K562 (cell line): ENCODE results near the gene MMP7. TPM values are rescaled to one million over a fixed set of nuclear protein-coding genes. Genes with fewer than 3 reads are reported as not detected.

ENCODE experiments used
- ATAC-seq: fragments of 200-7000 bp; cut with Tn5 transposase; 3 replicates; pipeline ENCODE4 v1.9.1; 2020; ENCODE audit warnings: moderate library complexity
- BruUV-seq: library from RNA; stranded (reverse); fragments of 400-500 nt; replicated peaks from 2 replicates; lab custom pipeline; 2021; lab: Mats Ljungman, UMichigan
- CTCF ChIA-PET: fragments of 300-600 bp; formaldehyde crosslinking; extraction: SDS; loops from one replicate; lab custom pipeline; 2021; ENCODE audit warnings: low intra/inter-chr PET ratio; lab: Yijun Ruan, JAX
- POLR2A ChIA-PET: fragments of 300-600, 350-650 bp; sonication (Branson Sonifier 250); formaldehyde crosslinking; extraction: SDS; loops from one replicate; lab custom pipeline; 2021; ENCODE audit warnings: antibody characterized with exemption, inconsistent platforms; lab: Yijun Ruan, JAX
- DNase-seq, 4 experiments: peaks; one replicate each; pipeline versions ENCODE4 v3.0.0 to v3.0.0-alpha.2; 2011 to 2018; ENCODE audit warnings: low spot score in 3 of 4, mixed read lengths in 3 of 4; ENCODE audit errors: extremely low read depth in 1 of 4
- FAIRE-seq: peaks from 2 replicates; lab custom pipeline; 2011; peaks lifted over from hg19 to GRCh38; lab: Jason Lieb, UNC
- H2AFZ ChIP-seq: 2 replicates; pipeline ENCODE4 v1.6.0; 2011; ENCODE audit warnings: low read depth, low read length, control low read depth, inconsistent platforms
- H3K27ac ChIP-seq: fragments of 200-600 bp; 3 replicates; pipeline ENCODE4 v1.8.0; 2011; ENCODE audit warnings: low read depth, mild to moderate bottlenecking, control low read depth, inconsistent platforms, low read length, moderate library complexity, mixed read lengths; ENCODE audit errors: extremely low read depth
- H3K27me3 ChIP-seq, 2 experiments: fragments of 300-600 bp in 1 of 2; 2 replicates in 1 of 2; 3 replicates in 1 of 2; pipeline versions ENCODE4 v1.6.0 to v1.8.0; 2011; ENCODE audit warnings: inconsistent platforms in 2 of 2, low read length in 2 of 2, mild to moderate bottlenecking in 1 of 2, mixed read lengths in 1 of 2, moderate library complexity in 1 of 2; ENCODE audit not compliant: control insufficient read depth in 2 of 2, insufficient read depth in 2 of 2
- H3K36me3 ChIP-seq: fragments of 300-600 bp; 3 replicates; pipeline ENCODE4 v1.8.0; 2011; ENCODE audit warnings: mild to moderate bottlenecking, low read length, inconsistent platforms; ENCODE audit not compliant: control insufficient read depth, insufficient read depth
- H3K4me1 ChIP-seq, 2 experiments: fragments of 200-600 bp in 1 of 2; replicated peaks in 1 of 2; 2 replicates in 1 of 2; 3 replicates in 1 of 2; pipeline versions ENCODE4 v1.5.1 to v1.8.0; 2011; ENCODE audit warnings: inconsistent platforms in 2 of 2, low read length in 2 of 2, mild to moderate bottlenecking in 1 of 2, mixed read lengths in 1 of 2, moderate library complexity in 1 of 2; ENCODE audit not compliant: control insufficient read depth in 2 of 2, insufficient read depth in 2 of 2
- H3K4me2 ChIP-seq: 2 replicates; pipeline ENCODE4 v1.6.1; 2011; ENCODE audit warnings: low read length, control low read depth, inconsistent platforms, mixed read lengths; ENCODE audit not compliant: insufficient read depth
- H3K4me3 ChIP-seq: fragments of 200-600 bp; sonication (generic), shearing (Covaris generic); 2 replicates; pipeline ENCODE4 v1.5.1; 2016; ENCODE audit warnings: control low read depth, inconsistent platforms
- H3K79me2 ChIP-seq: fragments of 200-600 bp; 3 replicates; pipeline ENCODE4 v1.8.0; 2011; ENCODE audit warnings: low read length, inconsistent platforms; ENCODE audit not compliant: control insufficient read depth, insufficient read depth
- H3K9ac ChIP-seq, 2 experiments: 2 replicates each; pipeline versions ENCODE4 v1.6.0 to v1.6.1; 2011; ENCODE audit warnings: low read depth in 2 of 2, low read length in 2 of 2, control low read depth in 1 of 2, inconsistent platforms in 1 of 2, mild to moderate bottlenecking in 1 of 2, mixed read lengths in 1 of 2; ENCODE audit not compliant: insufficient read depth in 1 of 2
- H3K9me1 ChIP-seq: one replicate; pipeline ENCODE4 v1.6.0; 2011; ENCODE audit warnings: inconsistent platforms, mild to moderate bottlenecking, low read length, moderate library complexity; ENCODE audit not compliant: control insufficient read depth, insufficient read depth
- H3K9me3 ChIP-seq: replicated peaks from 2 replicates; pipeline ENCODE4 v1.5.1; 2011; ENCODE audit warnings: low read depth, low read length, inconsistent platforms; ENCODE audit not compliant: control insufficient read depth, insufficient read depth
- H4K20me1 ChIP-seq: replicated peaks from 2 replicates; pipeline ENCODE4 v1.6.1; 2011; ENCODE audit warnings: low read length, inconsistent platforms, mixed read lengths; ENCODE audit not compliant: control insufficient read depth, insufficient read depth
- BMI1 ChIP-seq: fragments of 150-350 bp; IDR thresholded peaks from 2 replicates; pipeline ENCODE4 v1.6.1; 2014; ENCODE audit warnings: low read length
- CC2D1A ChIP-seq: fragments of 450-650 bp; IDR thresholded peaks from 2 replicates; pipeline ENCODE4 v1.6.1; 2017; ENCODE audit warnings: mild to moderate bottlenecking
- GABPA ChIP-seq: fragments of 200-800 bp; sonication (Bioruptor generic); conservative IDR thresholded peaks from 2 replicates; pipeline ENCODE4 v1.6.1; 2016; ENCODE audit warnings: low read depth, missing genetic modification characterization, missing compliant biosample characterization
- GTF2A2 ChIP-seq: IDR thresholded peaks from 2 replicates; pipeline ENCODE4 v1.6.1; 2016; ENCODE audit warnings: mild to moderate bottlenecking, missing genetic modification characterization, missing compliant biosample characterization
- MCM7 ChIP-seq, 2 experiments: fragments of 450-650 bp; IDR thresholded peaks; 2 replicates each; pipeline ENCODE4 v1.6.1; 2016 to 2018
- MTA2 ChIP-seq: fragments of 450-650 bp; IDR thresholded peaks from 2 replicates; pipeline ENCODE4 v1.6.1; 2016; ENCODE audit warnings: low read depth
- ZNF212 ChIP-seq: fragments of 450-650 bp; formaldehyde crosslinking; IDR thresholded peaks from 2 replicates; pipeline ENCODE4 v1.4.0; 2020; ENCODE audit warnings: mild to moderate bottlenecking
- ZNF444 ChIP-seq: fragments of 250-450 bp; sonication (Bioruptor Pico); IDR thresholded peaks from 2 replicates; pipeline ENCODE4 v1.4.0; 2020; ENCODE audit warnings: mild to moderate bottlenecking, moderate library complexity
- WGBS: fragments of 100-300 bp; shearing (Covaris generic); methylation state at CpG from one replicate; pipeline ENCODE4 v1.1.6; 2016; ENCODE audit warnings: low coverage, mixed read lengths; ENCODE audit not compliant: insufficient coverage; ENCODE audit errors: missing lambda C conversion rate; 5-methylcytosine and 5-hydroxymethylcytosine counted together
- in situ Hi-C: fragments of 300-500 bp; cut with MboI; formaldehyde crosslinking; loops from 4 replicates; pipeline ENCODE4 v1.15.0; 2018; ENCODE audit warnings: inconsistent platforms, mixed read lengths
- intact Hi-C: fragments of 100-400 bp; cut with micrococcal nuclease; formaldehyde crosslinking; loops from 2 replicates; pipeline ENCODE4 v1.14.2; 2022
- polyA plus RNA-seq, 8 experiments: library from polyadenylated mRNA; depleted of rRNA in 4 of 8; stranded (reverse) in 5 of 8; unstranded in 3 of 8; fragments of >200 nt; fragmentation: Nextera tagmentation in 2 of 8; fragmentation: Illumina TruSeq in 1 of 8; extraction: Ambion mirVana in 2 of 8; extraction: Trizol in 1 of 8; gene quantifications; 2 replicates each; pipeline versions ENCODE4 v1.2.1 to v1.2.3, GENCODE V29; 2011 to 2014; ENCODE audit warnings: inconsistent platforms in 1 of 8, missing spikeins in 1 of 8
- total RNA-seq, 7 experiments: library from RNA; depleted of rRNA in 6 of 7; stranded (reverse); fragments of >200 nt in 6 of 7; fragmentation: Illumina TruSeq in 2 of 7; extraction: Trizol in 2 of 7; gene quantifications; 2 replicates each; pipeline versions ENCODE4 v1.2.1 to v1.2.3, GENCODE V29; 2011 to 2021; ENCODE audit warnings: low replicate concordance in 1 of 7
- TF ChIP-seq, protein P1 (sequence below): fragments of 150-350 bp; conservative IDR thresholded peaks from 2 replicates; pipeline ENCODE4 v1.6.1; 2014; ENCODE audit warnings: low read length
- TF ChIP-seq, protein P2 (sequence below): sonication (generic); formaldehyde crosslinking; IDR thresholded peaks from 2 replicates; pipeline ENCODE4 v1.8.0; 2023; ENCODE audit warnings: mild to moderate bottlenecking, missing genetic modification reagents

MMP7 gene
- total and polyA plus RNA-seq, 9 of the 15 experiments (the other 6 are each of a cell fraction or from before 2014, with no cell fraction given), result 0.13 TPM; not detected in 8

DNA sequence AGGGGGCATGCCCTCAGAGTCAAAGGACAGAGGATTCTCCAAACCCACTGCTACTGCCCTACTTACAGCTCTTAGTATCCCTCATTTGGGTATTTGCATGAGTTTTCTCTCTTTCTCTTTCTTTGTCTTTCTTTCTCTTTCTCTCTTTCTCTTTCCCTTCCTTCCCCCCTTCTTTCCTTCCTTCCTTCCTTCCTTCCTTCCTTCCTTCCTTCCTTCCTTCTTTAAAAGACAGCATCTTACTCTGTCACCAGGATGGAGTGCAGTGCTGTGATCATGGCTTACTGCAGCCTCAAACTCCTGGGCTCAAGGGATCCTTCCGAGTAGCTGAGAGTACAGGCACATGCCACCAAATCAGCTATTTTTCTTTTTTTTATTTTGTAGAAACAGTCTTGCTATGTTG, 14.0 kb upstream of the MMP7 start:
- ATAC-seq (no peak), DNase-seq (no peak), FAIRE-seq (no peak)
- Histone ChIP-seq H3K36me3 (no peaks in the 10 kb centered on the region), H3K4me2 (no peak overlapping the region), H3K4me3 (no peak overlapping the region), H4K20me1 (no peaks in the 10 kb centered on the region), H2AFZ (no peak overlapping the region), H3K79me2 (no peaks in the 10 kb centered on the region), H3K27ac (no peak overlapping the region), H3K27me3 (no peaks in the 10 kb centered on the region; a peak in 1 of 5 replicates), H3K9me1 (no peaks in the 10 kb centered on the region), H3K9me3 (no peaks in the 10 kb centered on the region), H3K9ac (no peak overlapping the region), H3K4me1 (no peaks in the 10 kb centered on the region)
- in situ Hi-C loops, result no loop called here
- TF ChIP-seq MCM7 (IDR thresholded peaks at IDR 0.05), result no peak
- TF ChIP-seq ZNF444, result no peak
- ChIA-PET CTCF (no interaction called here), POLR2A (no interaction called here)
- intact Hi-C loops, result no loop called here
- no TSS peak for BruUV-seq
- 0% methylated on average over 1 of the region's 1 CpG for WGBS

DNA sequence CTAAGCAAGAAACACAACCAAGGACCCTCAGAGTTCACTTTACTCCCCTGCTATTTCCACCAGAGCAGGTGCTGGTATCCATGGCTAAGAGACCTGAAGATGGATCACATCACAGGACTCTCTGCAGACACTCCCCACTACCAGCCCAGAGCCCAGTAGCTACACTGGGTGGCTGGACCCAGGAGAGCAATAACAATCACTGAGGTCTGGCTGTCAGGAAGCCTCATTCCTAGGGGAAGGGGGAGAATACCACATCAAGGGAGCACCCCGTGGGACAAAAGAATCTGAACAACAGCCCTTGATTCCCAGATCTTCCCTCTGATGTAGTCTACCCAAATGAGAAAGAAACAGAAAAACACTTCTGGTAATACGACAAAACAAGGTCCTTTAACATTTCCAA, 9.0 kb upstream of the MMP7 start:
- intact Hi-C loops, result no loop called here
- H3K36me3 ChIP-seq, result no peaks in the 10 kb centered on the region
- no peaks in the 10 kb centered on the region for H3K4me1 ChIP-seq
- DNase-seq, result no peak
- no peak for ATAC-seq
- in situ Hi-C loops, result no loop called here
- no peak overlapping the region for H2AFZ ChIP-seq
- no TSS peak for BruUV-seq
- H3K79me2 ChIP-seq, result no peaks in the 10 kb centered on the region
- no peak overlapping the region for H3K4me2 ChIP-seq
- 0% methylated on average over 2 of the region's 2 CpGs for WGBS
- H3K27ac ChIP-seq, result no peak overlapping the region
- FAIRE-seq, result no peak
- peaks cover 0 to 5% of the 10 kb centered on the region in 2 experiments; a peak in 2 of 5 replicates for H3K27me3 ChIP-seq
- ChIA-PET POLR2A (no interaction called here), CTCF (no interaction called here)
- no peaks in the 10 kb centered on the region for H3K9me3 ChIP-seq
- H3K9ac ChIP-seq, result no peak overlapping the region
- H3K4me3 ChIP-seq, result no peak overlapping the region
- no peaks in the 10 kb centered on the region for H3K9me1 ChIP-seq
- H4K20me1 ChIP-seq, result no peaks in the 10 kb centered on the region
- TF ChIP-seq BMI1, result no peak
- TF ChIP-seq ZNF212 (CRISPR knock-in tag), result no peak
- TF ChIP-seq GABPA (tag), result no peak
- TF ChIP-seq CC2D1A, result no peak
- TF ChIP-seq MTA2, result no peak
- TF ChIP-seq, protein P1, sequence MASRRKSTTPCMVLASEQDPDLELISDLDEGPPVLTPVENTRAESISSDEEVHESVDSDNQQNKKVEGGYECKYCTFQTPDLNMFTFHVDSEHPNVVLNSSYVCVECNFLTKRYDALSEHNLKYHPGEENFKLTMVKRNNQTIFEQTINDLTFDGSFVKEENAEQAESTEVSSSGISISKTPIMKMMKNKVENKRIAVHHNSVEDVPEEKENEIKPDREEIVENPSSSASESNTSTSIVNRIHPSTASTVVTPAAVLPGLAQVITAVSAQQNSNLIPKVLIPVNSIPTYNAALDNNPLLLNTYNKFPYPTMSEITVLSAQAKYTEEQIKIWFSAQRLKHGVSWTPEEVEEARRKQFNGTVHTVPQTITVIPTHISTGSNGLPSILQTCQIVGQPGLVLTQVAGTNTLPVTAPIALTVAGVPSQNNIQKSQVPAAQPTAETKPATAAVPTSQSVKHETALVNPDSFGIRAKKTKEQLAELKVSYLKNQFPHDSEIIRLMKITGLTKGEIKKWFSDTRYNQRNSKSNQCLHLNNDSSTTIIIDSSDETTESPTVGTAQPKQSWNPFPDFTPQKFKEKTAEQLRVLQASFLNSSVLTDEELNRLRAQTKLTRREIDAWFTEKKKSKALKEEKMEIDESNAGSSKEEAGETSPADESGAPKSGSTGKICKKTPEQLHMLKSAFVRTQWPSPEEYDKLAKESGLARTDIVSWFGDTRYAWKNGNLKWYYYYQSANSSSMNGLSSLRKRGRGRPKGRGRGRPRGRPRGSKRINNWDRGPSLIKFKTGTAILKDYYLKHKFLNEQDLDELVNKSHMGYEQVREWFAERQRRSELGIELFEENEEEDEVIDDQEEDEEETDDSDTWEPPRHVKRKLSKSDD, result no peak
- TF ChIP-seq, protein P2, sequence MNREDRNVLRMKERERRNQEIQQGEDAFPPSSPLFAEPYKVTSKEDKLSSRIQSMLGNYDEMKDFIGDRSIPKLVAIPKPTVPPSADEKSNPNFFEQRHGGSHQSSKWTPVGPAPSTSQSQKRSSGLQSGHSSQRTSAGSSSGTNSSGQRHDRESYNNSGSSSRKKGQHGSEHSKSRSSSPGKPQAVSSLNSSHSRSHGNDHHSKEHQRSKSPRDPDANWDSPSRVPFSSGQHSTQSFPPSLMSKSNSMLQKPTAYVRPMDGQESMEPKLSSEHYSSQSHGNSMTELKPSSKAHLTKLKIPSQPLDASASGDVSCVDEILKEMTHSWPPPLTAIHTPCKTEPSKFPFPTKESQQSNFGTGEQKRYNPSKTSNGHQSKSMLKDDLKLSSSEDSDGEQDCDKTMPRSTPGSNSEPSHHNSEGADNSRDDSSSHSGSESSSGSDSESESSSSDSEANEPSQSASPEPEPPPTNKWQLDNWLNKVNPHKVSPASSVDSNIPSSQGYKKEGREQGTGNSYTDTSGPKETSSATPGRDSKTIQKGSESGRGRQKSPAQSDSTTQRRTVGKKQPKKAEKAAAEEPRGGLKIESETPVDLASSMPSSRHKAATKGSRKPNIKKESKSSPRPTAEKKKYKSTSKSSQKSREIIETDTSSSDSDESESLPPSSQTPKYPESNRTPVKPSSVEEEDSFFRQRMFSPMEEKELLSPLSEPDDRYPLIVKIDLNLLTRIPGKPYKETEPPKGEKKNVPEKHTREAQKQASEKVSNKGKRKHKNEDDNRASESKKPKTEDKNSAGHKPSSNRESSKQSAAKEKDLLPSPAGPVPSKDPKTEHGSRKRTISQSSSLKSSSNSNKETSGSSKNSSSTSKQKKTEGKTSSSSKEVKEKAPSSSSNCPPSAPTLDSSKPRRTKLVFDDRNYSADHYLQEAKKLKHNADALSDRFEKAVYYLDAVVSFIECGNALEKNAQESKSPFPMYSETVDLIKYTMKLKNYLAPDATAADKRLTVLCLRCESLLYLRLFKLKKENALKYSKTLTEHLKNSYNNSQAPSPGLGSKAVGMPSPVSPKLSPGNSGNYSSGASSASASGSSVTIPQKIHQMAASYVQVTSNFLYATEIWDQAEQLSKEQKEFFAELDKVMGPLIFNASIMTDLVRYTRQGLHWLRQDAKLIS (CRISPR knock-in tag), result no peak
- no peak for TF ChIP-seq GTF2A2
